Cerebellar nuclear complex (tissue), 1 donor: ENCODE measurements around the gene MSL3B.
"Not testable (repeated sequence)": the region's sequence is repeated elsewhere in the genome, so short reads cannot be mapped to it uniquely, and the experiment has no call there.

ENCODE experiments used
- DNase-seq, 2 experiments: peaks; one replicate each; lab custom pipeline; 2025; lab: John Stamatoyannopoulos, UW

The MSL3B gene

DNA sequence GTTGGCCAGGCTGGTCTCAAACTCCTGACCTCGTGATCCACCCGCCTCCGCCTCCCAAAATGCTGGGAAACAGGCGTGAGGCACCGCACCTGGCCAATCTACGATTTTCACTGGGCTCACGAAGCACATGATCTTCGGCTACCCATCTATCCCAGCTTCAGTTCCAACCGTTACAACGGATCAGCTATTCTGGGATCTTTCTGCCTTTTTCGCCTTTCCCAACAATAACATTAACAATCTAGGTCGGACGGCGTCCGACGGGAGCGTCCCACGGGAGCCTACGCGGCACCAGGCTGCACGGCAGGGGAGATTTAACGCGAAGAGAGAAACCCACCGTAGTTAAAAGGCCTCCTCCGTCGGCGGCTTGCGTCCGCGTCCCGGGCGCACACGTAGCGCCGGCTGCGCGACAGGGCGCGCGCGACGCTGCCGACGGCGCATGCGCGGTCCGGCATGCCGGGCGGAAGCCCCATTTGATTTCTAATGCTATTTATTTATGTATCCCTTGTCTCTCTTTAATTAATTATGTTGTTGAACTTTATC, at the start of gene MSL3B:
TSS of gene MSL3B (minus strand) at position 394 of the 540 bp plus-strand sequence.
- DNase-seq: no peak

DNA sequence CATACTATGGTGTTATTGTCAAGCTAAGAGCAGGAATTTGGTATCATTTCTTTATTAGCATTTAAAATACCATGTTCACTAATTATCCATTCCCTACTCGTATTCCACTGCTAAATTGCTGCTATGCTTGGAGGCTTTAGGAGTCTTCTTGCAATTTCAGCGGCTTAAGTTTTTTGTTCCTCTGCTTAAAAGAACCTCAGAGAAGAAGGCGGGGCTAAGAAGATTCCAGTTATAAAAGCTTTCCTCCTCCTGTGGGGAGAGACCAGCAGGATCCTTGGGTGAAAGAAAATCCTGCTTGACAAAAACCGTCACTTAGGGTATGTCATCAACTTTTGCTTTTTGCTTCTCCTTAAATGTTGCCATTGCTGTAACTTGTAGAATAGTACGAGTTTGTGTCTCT, 48.9 kb upstream of the MSL3B start, which contains the start of gene TRPM8:
TSS of gene TRPM8 (plus strand) at position 258 of the 400 bp plus-strand sequence. CDS start 9,165 bp downstream, outside the sequence.
- DNase-seq: no peak

GRCh38 chr2:233915128-233915527, 46.9 kb upstream of the MSL3B start:
- DNase-seq: no peak

- no peak for DNase-seq
Measured at GRCh38 chr2:233912691-233913423, 44.7 kb upstream of the MSL3B start.

- no peak for DNase-seq
Measured at GRCh38 chr2:233907627-233908026, 39.4 kb upstream of the MSL3B start.

GRCh38 chr2:233905945-233906344, 37.8 kb upstream of the MSL3B start:
- no peak for DNase-seq

DNA sequence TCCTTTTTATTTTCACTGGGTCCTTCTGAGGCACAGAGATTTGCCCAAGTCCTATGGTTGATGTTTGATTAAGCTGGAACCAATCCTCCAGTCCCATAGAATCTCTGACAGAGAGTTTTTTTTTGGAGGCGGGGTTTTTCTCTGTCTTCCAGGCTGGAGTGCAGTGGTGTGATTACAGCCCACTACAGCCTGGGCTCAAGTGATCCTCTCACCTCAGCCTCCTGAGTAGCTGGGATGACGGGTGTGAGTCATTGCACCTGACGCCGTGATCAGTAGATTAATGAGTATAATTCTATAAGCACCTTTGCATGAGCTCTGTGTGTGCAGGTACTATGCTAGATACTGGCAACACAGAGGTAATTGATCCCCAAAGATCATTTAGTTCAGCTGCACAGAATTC, 33.7 kb upstream of the MSL3B start:
- no peak for DNase-seq

DNA sequence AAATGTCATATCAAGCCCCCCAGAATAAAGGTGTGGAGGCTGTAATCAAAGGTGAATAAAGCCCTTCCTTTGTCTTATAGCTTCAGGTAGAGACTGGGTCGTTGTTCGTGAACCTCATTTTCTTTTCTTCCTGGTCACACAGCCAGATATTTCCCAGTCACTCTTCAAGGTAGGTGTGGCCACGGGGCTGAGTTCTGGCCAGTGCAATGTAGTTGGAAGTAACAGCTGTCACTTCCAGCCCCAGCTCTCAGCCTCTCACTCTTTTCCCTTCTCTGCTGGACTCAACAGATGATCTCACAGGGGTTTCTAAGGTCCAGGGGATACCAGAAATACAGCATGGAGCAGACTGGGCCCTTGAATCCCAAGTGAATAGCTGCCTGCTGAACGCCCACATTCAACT, 33.2 kb upstream of the MSL3B start:
- no peak for DNase-seq

DNA sequence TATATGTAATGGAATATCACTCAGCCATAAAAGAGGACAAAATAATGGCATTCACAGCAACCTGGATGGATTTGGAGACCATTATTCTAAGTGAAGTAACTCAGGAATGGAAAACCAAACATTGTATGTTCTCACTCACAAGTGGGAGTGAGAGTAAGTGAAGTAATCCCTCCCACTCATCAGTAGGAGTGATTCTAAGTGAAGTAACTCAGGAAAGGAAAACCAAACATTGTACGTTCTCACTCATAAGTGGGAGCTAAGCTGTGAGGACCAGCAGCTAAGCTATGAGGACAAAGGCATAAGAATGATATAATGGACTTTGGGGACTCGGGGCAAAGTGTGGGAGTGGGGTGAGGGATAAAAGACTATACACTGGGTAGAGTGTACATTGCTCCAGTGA, 28.1 kb upstream of the MSL3B start:
- not testable (repeated sequence) for DNase-seq

GRCh38 chr2:233892793-233893192, 24.6 kb upstream of the MSL3B start:
- DNase-seq: no peak

GRCh38 chr2:233882353-233882752, 14.2 kb upstream of the MSL3B start:
- no peak for DNase-seq

DNA sequence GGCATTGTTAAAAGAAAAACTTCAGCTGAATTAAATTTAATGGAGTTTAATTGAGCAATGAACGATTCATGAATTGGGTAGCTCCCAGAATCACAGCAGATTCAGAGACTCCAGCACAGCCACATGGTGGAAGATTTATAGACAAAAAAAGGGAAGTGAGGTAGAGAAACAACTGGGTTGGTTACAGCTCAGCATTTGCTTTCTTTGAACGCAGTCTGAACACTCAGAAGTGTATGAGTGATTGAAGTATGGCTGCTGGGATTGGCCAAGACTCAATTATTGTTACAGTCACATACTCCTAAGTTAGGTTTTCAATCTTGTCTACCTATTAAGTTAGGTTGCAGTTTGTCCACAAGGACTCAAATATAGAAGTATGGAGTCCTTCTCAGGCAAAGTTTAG, 3.9 kb upstream of the MSL3B start:
- DNase-seq: not testable (repeated sequence)

GRCh38 chr2:233871432-233871831, 3.2 kb upstream of the MSL3B start:
- DNase-seq: no peak

DNA sequence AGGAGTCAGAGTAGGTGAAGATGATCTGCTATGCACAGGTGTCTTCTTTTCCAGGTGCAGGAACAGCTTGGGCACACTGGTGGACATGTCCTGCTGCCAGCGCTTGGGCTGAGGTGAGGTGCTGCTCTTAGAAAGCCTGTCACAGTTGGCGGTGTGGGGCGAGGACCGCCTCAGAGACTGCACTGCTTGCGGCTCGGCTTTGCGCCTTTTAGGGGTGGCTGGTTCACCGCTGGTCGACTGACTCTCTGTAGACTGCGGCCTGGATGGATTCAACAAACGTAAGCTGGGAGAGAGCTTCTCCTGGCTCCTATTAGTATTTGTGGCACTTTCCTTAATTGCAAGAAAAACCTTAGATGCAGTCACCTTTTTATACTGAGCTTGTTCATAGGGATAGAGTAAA, 1.7 kb downstream of the MSL3B start:
- DNase-seq: no peak

GRCh38 chr2:233865838-233866237, 2.3 kb downstream of the MSL3B start:
- DNase-seq: no peak

DNA sequence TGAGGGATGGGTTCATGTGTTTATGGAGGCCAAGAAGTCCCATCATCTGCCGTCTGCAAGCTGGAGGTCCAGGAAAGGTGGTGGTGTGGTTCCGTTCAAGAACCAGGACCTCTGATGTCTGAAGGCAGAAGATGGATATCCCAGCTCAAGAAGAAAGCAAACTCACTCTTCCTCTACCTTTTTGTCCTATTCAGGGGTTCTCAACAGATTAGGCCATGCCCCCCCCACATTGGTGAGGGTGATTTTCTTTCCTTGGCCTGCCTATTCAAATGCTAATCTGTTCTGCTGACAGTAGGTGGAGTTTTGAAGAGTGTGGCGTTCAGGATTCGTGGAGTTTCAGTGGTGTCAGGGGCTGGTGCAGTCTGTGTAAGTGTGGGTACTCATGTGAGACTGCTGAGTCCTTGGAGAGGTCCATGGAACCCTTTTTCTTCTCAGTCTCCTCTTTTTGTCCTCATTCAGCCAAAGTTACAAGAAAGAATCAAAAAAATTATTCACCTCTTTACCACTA, 5.9 kb downstream of the MSL3B start:
- no peak for DNase-seq

DNA sequence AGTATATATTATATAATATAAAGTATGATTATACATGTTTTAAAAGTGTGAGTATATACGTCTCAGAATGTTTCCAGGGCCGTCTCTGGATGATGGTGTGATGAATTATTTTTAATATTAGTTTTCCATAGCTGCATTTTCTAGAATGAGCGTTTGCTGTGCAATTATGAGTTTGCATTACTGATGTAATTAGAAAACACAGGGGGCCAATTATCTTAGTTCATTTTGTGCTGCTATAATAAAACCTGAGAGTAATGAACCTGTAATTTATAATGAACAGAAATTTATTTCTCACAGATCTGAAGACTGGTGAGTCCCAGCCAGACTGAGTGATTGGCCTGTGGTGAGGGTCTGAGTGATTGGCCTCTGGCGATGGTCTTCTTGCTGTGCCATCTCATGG, 9.9 kb downstream of the MSL3B start:
- DNase-seq: no peak

DNA sequence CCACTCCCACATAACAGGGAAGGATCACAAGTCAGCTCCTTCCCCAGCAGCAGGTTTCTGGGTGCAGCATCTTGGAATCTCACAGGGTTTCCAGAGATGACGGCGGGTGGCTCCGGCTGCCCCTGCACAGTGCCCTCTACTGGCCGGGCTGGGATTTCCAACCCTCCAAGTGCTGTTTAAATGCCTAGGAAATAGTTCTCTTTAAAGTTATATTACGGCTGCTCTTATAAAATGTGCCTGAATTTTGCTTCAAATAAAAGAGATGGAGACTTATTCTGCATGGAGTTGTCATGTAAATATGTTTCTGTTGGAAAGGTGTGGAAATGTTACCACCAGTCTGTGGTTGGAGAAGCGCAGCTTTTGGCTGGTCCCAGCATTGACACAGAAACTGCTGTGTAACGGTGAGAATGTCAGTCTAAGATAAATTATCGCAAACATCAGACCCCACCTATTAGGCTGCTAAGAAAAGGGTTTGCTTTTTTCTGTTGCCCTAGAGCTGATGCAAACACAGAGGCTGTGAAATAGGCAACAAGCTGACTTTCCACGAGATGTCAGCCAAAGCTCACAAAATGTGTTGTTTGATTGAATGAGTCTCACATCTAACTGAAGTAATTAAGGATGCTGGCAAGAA, 10.6 kb downstream of the MSL3B start:
- no peak for DNase-seq

- no peak for DNase-seq
Measured at GRCh38 chr2:233856184-233856583, 12.0 kb downstream of the MSL3B start.

DNA sequence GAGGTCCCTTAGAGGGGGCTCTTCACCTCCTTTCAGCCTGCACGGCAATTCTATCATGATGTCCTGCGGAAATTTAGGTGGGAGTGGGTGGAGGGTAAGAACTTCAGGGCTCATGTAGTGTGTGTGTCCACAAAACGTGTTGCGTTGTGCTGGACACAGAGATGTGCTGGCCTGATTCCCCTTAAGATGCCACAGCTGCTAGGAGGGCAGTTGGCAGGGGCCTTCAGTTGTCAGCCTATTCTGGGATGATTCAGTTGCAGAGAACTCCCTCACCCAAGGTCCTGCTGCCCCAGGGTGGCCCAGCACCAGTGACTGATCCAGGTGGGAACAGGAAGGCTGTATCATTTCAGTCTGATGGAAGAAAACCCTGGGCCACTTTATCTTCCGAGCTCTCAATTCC, 12.8 kb downstream of the MSL3B start:
- DNase-seq: no peak

GRCh38 chr2:233854241-233854981, 13.8 kb downstream of the MSL3B start, which contains the start of gene HJURP:
TSS of gene HJURP (minus strand) at chr2:233854535. CDS start at chr2:233854500, 35 bp downstream.
- DNase-seq: peak; percentile 50 to 70

DNA sequence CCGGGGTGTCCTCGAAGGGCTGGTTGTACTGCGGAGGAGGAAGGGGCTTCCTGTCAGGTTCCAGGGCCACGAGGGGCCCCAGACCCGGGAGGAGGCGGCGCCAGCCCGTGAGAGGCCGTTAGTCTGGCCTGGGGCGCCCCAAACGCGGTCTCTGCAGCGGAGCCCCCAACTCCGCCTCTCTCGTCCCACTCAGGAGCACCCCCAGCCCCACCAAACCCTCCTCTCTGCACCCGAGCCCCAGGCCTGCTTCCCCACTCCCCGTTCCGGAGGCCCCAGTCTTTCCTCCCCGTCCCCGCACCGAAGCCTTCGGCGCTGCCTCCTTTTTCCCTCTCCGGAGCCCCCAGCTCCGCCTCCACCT, 14.3 kb downstream of the MSL3B start:
- no peak for DNase-seq
